Loucy (cell line): ENCODE results near the gene TLN1.

Experiments used
- H2AFZ ChIP-seq: fragments of 200-600 bp; sonication (generic); 2 replicates; pipeline ENCODE4 v1.6.0; 2016; ENCODE audit warnings: antibody characterized with exemption, mild to moderate bottlenecking, low read length, moderate library complexity
- H3F3A ChIP-seq: fragments of 200-600 bp; 2 replicates; pipeline ENCODE4 v1.6.0; 2016; ENCODE audit warnings: antibody characterized with exemption, low read depth, mild to moderate bottlenecking
- H3K27me3 ChIP-seq: fragments of 200-600 bp; sonication (generic); 2 replicates; pipeline ENCODE4 v1.6.1; 2014; ENCODE audit warnings: low read length, mild to moderate bottlenecking; ENCODE audit not compliant: insufficient read depth, poor library complexity, severe bottlenecking
- H3K36me3 ChIP-seq: fragments of 200-600 bp; sonication (generic); 2 replicates; pipeline ENCODE4 v1.6.1; 2016; ENCODE audit warnings: low read length; ENCODE audit not compliant: insufficient read depth
- H3K4me1 ChIP-seq: fragments of 200-600 bp; sonication (generic); 2 replicates; pipeline ENCODE4 v1.5.1; 2014; ENCODE audit warnings: low read length, mild to moderate bottlenecking; ENCODE audit not compliant: insufficient read depth, poor library complexity, severe bottlenecking
- H3K4me2 ChIP-seq: fragments of 200-600 bp; sonication (generic); 2 replicates; pipeline ENCODE4 v1.6.0; 2014; ENCODE audit warnings: antibody characterized with exemption, low read length, low read depth, mild to moderate bottlenecking; ENCODE audit not compliant: poor library complexity, severe bottlenecking
- H3K4me3 ChIP-seq: fragments of 200-600 bp; sonication (generic); 2 replicates; pipeline ENCODE4 v1.5.1; 2014; ENCODE audit warnings: low read length, mild to moderate bottlenecking, mixed read lengths; ENCODE audit not compliant: poor library complexity, severe bottlenecking
- H3K79me2 ChIP-seq: fragments of 200-600 bp; sonication (generic); 2 replicates; pipeline ENCODE4 v1.6.1; 2014; ENCODE audit warnings: low read length; ENCODE audit not compliant: insufficient read depth
- H3K9ac ChIP-seq: fragments of 200-600 bp; sonication (generic); 2 replicates; pipeline ENCODE4 v1.6.0; 2014; ENCODE audit warnings: mild to moderate bottlenecking, low read depth, low read length, moderate library complexity; ENCODE audit not compliant: poor library complexity, severe bottlenecking
- H3K9me2 ChIP-seq: fragments of 200-600 bp; sonication (generic); replicated peaks from 2 replicates; pipeline ENCODE4 v1.6.1; 2016; ENCODE audit warnings: low read depth, low read length, mixed read lengths
- H3K9me3 ChIP-seq: fragments of 200-600 bp; sonication (generic); 2 replicates; pipeline ENCODE4 v1.6.1; 2014; ENCODE audit warnings: mild to moderate bottlenecking, antibody characterized with exemption, low read length, low read depth; ENCODE audit not compliant: insufficient read depth
- H4K20me1 ChIP-seq: fragments of 200-600 bp; sonication (generic); 2 replicates; pipeline ENCODE4 v1.6.0; 2014; ENCODE audit warnings: antibody characterized with exemption, low read length, mild to moderate bottlenecking; ENCODE audit not compliant: insufficient read depth, poor library complexity, severe bottlenecking
- CTCF ChIP-seq: fragments of 200-600 bp; sonication (generic); conservative IDR thresholded peaks from 2 replicates; pipeline ENCODE4 v1.5.1; 2014; ENCODE audit warnings: mild to moderate bottlenecking, antibody characterized with exemption, low read length
- EZH2phosphoT487 ChIP-seq: fragments of 200-600 bp; IDR thresholded peaks from 2 replicates; pipeline ENCODE4 v1.6.1; 2018; ENCODE audit warnings: antibody characterized with exemption, mild to moderate bottlenecking, moderate library complexity, borderline replicate concordance

The TLN1 gene

GRCh38 chr9:35705836-35706430, 26.1 kb downstream of the TLN1 start:
- no peak for TF ChIP-seq EZH2phosphoT487
- TF ChIP-seq CTCF, result no peak
- peaks cover 93% of the 10 kb centered on the region for H3K36me3 ChIP-seq

GRCh38 chr9:35705372-35705771, 26.6 kb downstream of the TLN1 start:
- H3K9ac ChIP-seq, result no peak overlapping the region

More at GRCh38 chr9:35705836-35706430, 26.1 kb downstream of the TLN1 start:
- Histone ChIP-seq H2AFZ (no peak overlapping the region), H3K79me2 (no peaks in the 10 kb centered on the region), H3K9me3 (no peaks in the 10 kb centered on the region), H3K4me1 (no peaks in the 10 kb centered on the region), H3K9me2 (no peaks in the 10 kb centered on the region), H3K4me3 (no peak overlapping the region), H4K20me1 (peaks cover 5% of the 10 kb centered on the region), H3K9ac (no peak overlapping the region), H3K27me3 (no peaks in the 10 kb centered on the region), H3K4me2 (no peak overlapping the region), H3F3A (no peaks in the 10 kb centered on the region)

GRCh38 chr9:35703906-35704672, 27.9 kb downstream of the TLN1 start:
- Histone ChIP-seq H2AFZ (no peak overlapping the region), H3K4me3 (no peak overlapping the region), H3F3A (no peaks in the 10 kb centered on the region), H3K9me2 (no peaks in the 10 kb centered on the region), H3K27me3 (no peaks in the 10 kb centered on the region), H3K79me2 (no peaks in the 10 kb centered on the region), H3K36me3 (peaks cover 98% of the 10 kb centered on the region), H3K4me2 (no peak overlapping the region), H3K9me3 (no peaks in the 10 kb centered on the region), H3K9ac (no peak overlapping the region), H3K4me1 (no peaks in the 10 kb centered on the region), H4K20me1 (peaks cover 5% of the 10 kb centered on the region)
- TF ChIP-seq CTCF (no peak), EZH2phosphoT487 (no peak)

More at GRCh38 chr9:35705372-35705771, 26.6 kb downstream of the TLN1 start:
- no peaks in the 10 kb centered on the region for H3K27me3 ChIP-seq
- no peak overlapping the region for H3K4me2 ChIP-seq
- no peaks in the 10 kb centered on the region for H3K4me1 ChIP-seq
- no peaks in the 10 kb centered on the region for H3F3A ChIP-seq
- no peak overlapping the region for H2AFZ ChIP-seq
- no peaks in the 10 kb centered on the region for H3K79me2 ChIP-seq
- H3K36me3 ChIP-seq, result peaks cover 93% of the 10 kb centered on the region
- no peaks in the 10 kb centered on the region for H3K9me3 ChIP-seq
- H4K20me1 ChIP-seq, result peaks cover 5% of the 10 kb centered on the region
- TF ChIP-seq CTCF (no peak), EZH2phosphoT487 (no peak)
- H3K4me3 ChIP-seq, result no peak overlapping the region
- no peaks in the 10 kb centered on the region for H3K9me2 ChIP-seq
